Left ventricle myocardium superior (tissue), 1 donor: ENCODE results near the gene SCN3A. TPM values are rescaled to one million over a fixed set of nuclear protein-coding genes. Genes with fewer than 3 reads are reported as not detected.

Source experiments
- ATAC-seq: fragments of 200-7000 bp; cut with Tn5 transposase; one replicate; pipeline ENCODE4 v1.9.1; 2020; ENCODE audit warnings: mild to moderate bottlenecking, moderate library complexity
- DNase-seq: peaks from one replicate; pipeline ENCODE4 v3.0.0-alpha.2; 2020
- intact Hi-C: fragments of 100-400 bp; cut with micrococcal nuclease; formaldehyde crosslinking; loops from one replicate; pipeline ENCODE4 v1.11.0; 2022
- long read RNA-seq: library from polyadenylated mRNA; unstranded; transcript quantifications from one replicate; pipeline ENCODE4 v2.0.0, GENCODE V29; 2021
- total RNA-seq: library from RNA; stranded (reverse); fragmentation: NEBNext Ultra II Directional; extraction: Animal tissue kit (Norgen Biotek cat#: 25700); gene quantifications from one replicate; pipeline ENCODE4 v1.2.1, GENCODE V29; 2021
- donor health status: DM: no; HTN: yes; CAD: no; lungs with severe emphysema.

Gene SCN3A
- 0.84 TPM for total RNA-seq
- long read RNA-seq, result 0 reads

- DNase-seq, result no peak
- intact Hi-C loops, result loop anchor here (5.0 kb wide), 1 partner anchor 187 kb away; no protein-coding TSS in a partner anchor
- ATAC-seq, result no peak
Observed at GRCh38 chr2:165203689-165204559, at the start of gene SCN3A. Gene SCN3A, minus strand, starts transcription at chr2:165204050. Its CDS starts 27,656 bp downstream, at chr2:165176394.

DNA sequence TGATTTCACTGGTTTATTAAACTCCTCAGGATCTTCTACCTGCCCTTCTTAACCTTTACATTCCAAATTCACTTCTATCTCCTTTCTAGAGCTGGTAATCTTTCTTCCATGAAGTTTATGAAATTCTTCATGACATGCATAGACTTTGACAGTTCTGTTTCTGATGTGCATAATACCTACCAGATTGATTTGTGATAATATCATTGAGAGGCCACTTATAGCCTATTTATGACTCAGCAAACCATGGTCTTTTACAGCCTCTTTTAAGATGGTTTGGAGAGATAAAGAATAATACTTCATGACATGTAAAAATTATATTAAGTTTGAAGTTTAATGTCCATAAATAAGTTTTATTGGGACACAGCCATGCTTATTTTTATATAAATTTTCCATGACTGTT, 49.3 kb upstream of the SCN3A start:
- ATAC-seq, result no peak
- intact Hi-C loops, result no loop called here
- DNase-seq, result no peak

- intact Hi-C loops, result no loop called here
- ATAC-seq, result no peak
- no peak for DNase-seq
Observed at GRCh38 chr2:165251366-165251765, 47.5 kb upstream of the SCN3A start.

DNA sequence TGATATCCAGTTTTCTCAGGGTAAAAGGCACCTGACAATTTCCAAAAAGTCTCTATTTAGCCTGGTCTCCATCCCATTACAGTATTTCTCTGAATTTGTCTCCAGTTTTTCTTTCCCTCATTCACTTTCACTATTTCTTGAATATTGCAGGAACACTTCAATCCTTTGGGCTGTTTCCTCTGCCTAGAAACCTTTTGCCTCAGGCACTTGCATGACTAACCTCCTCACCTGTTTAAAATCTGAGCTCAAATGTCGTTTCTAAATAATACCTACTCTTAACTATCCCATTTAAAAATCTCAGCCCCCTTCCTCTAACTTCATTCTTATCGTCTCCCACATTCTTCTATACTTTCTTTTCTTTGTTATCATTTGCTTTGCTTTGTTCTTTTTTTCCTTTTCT, 44.4 kb upstream of the SCN3A start:
- intact Hi-C loops, result no loop called here
- DNase-seq (no peak), ATAC-seq (no peak)

- DNase-seq (no peak), ATAC-seq (no peak)
- intact Hi-C loops, result no loop called here
Observed at GRCh38 chr2:165245081-165245793, 41.4 kb upstream of the SCN3A start.

DNA sequence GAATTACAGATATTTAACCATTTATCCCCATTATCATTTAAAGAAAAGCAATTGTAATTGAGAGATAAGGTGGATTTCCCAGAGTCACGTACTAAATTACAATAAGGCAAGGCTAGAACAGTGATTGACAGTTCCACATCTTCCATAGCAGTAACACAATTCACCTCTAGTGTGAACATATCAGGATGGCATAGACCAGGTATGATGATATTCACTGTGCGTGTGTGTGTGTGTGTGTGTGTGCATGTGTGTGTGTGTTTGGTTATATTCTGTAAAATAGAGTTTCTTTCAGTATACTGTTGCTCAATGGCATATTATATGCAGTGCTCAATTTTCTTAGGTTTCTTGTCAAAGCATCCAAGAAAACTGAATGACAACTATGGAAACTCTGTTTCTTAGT, 37.1 kb upstream of the SCN3A start:
- intact Hi-C loops, result no loop called here
- ATAC-seq, result no peak
- DNase-seq, result no peak

DNA sequence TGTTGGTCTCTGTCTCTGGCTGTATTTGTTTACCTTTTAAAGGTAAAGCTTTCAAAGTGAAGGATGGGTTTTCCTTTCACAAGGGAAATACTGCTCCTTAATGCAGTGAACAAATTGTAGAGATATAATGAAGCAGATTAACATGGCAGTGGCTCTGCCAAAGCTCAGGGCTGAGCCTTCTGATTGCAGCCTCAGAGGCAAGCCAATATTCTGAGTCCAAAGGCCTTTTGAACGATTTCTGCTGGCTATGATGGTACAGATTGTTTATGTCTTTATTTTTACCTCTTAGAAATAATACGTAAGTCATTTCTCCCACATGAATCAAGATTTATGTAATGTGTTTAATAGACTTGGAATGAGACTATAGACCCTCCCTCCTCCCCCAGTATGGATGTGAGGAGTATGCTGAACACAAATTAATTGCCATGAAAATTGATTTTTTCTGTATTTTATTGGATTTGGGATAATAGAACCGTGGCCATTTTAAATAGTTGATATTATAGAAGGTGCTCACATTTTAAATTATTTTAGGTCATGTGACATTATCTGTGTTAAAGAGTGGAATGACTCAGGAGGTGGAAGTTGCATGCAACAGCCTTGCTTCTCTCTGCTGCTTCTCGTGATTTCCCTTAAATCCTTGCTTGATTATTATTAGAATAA, 36.1 kb upstream of the SCN3A start:
- intact Hi-C loops, result loop anchor here (5.0 kb wide), 1 partner anchor 52 kb away; no protein-coding TSS in a partner anchor
- no peak for ATAC-seq
- DNase-seq, result no peak

GRCh38 chr2:165239230-165239629, 35.4 kb upstream of the SCN3A start, which contains the start of gene SCN2A:
Gene SCN2A, plus strand, starts transcription at chr2:165239414. Its CDS starts 56,410 bp downstream, at chr2:165295824.
- ATAC-seq (peak; percentile 54), DNase-seq (no peak)
- intact Hi-C loops, result loop anchor here (5.0 kb wide), 1 partner anchor 53 kb away; no protein-coding TSS in a partner anchor

- DNase-seq (no peak), ATAC-seq (no peak)
- intact Hi-C loops, result loop anchor here (5.0 kb wide), 1 partner anchor 54 kb away; no protein-coding TSS in a partner anchor
Observed at GRCh38 chr2:165238295-165238694, 34.4 kb upstream of the SCN3A start.

DNA sequence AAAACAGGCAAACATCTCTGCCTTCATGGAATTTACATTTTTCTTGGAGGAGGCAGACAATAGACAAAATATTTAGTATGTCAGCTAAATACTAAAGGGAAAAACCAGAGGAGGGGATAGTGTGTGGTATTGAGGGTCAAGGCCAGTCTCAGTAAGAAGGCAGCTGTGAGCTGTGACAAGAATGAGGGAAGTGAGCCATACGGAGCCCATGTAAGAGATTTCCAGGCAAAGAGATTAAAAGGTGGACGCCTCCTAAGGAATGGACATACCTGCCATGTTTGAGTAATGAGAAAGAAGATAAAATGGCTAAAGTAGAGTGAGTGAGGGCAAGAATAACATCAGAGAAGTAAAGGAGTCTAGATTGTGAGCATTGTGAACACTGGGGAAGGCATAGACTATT, 33.2 kb upstream of the SCN3A start:
- ATAC-seq, result no peak
- intact Hi-C loops, result loop anchor here (5.0 kb wide), 1 partner anchor 55 kb away; no protein-coding TSS in a partner anchor
- DNase-seq, result no peak

GRCh38 chr2:165227571-165227970, 23.7 kb upstream of the SCN3A start:
- DNase-seq, result no peak
- intact Hi-C loops, result no loop called here
- ATAC-seq, result no peak

DNA sequence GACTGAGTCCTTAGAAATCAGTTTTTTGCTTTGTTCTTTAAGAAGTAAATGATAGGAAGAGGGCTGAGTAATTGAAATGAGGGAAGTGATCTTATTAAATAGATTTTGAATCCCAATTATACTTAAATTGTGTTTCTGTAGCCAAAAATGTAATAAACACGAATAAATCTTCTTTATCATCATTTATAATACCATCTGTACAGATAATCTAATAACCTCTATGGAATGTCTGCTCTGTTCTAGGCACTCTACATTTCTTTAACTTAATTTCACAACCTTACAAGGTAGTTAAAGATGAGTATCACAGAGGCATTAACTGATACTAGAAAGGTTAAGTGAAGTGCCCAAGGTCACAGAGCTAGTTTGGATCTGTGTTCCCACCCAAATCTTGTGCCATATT, 21.1 kb upstream of the SCN3A start:
- ATAC-seq (no peak), DNase-seq (no peak)
- intact Hi-C loops, result no loop called here

GRCh38 chr2:165219481-165219880, 15.6 kb upstream of the SCN3A start:
- DNase-seq, result no peak
- no peak for ATAC-seq
- intact Hi-C loops, result no loop called here

- intact Hi-C loops, result no loop called here
Observed at GRCh38 chr2:165214093-165214492, 10.2 kb upstream of the SCN3A start.

DNA sequence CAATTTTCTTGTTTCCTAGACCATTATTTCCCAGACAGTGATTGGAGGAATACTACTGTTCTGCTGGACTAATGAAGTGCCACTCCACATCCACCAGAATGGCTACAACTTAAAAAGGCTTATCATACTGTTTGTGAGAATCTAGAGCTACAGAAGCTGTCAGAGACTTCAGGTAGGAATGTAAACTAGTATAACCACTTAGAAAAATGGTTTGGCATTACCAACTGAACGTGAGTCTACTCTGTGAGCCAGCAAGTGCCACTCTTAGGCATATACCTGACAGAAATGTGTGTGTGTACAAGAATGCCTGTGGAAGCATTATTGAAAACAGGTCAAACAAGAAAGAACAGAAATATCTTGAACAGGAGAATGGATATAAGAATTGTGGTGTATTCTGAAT, 4.2 kb upstream of the SCN3A start:
- intact Hi-C loops, result no loop called here

More at GRCh38 chr2:165214093-165214492, 10.2 kb upstream of the SCN3A start:
- ATAC-seq, result no peak
- DNase-seq, result no peak

GRCh38 chr2:165205865-165206264, 2.0 kb upstream of the SCN3A start:
- DNase-seq (no peak), ATAC-seq (no peak)
- intact Hi-C loops, result no loop called here

More for the DNA sequence above, 4.2 kb upstream of the SCN3A start:
- no peak for DNase-seq
- ATAC-seq, result no peak

DNA sequence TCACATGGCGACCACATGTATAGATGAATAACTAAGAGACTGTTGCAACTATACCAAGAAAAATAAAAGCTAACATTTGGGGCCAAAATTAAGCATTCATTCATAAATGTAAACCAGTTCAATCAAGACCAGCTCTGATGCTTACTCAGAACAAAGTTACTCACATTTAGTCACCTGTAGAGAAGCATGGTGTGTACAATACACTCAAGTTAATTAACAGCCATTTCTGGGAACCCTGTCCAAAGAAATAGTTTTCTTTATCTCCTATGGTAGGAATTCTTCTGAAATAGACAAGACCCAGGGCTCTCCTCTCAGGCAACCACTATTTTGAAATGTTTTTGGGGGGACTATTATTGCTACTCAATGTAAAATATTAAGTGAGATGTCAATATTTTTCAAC, 1.6 kb downstream of the SCN3A start:
- no peak for DNase-seq
- no peak for ATAC-seq
- intact Hi-C loops, result loop anchor here (5.0 kb wide), 1 partner anchor 185 kb away; no protein-coding TSS in a partner anchor

DNA sequence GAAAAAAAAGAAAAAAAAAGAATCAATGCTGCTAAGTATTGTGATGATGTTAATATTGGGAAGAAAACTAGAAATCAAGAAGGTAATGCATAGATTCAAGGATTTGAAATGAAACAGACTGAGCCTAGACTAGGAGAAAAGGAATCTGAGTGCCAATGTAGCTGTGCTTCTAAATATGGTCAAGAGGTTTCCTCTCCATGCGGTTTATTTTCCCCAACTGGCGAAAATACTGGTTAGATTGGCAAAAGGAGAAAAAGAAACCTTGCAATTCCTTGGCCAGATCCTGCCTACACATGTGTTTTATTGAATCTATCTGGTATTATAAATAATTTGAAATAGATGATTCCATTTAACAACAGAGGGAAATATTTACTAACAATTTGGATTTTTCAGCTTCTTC, 5.7 kb downstream of the SCN3A start:
- DNase-seq (no peak), ATAC-seq (no peak)
- intact Hi-C loops, result no loop called here

- ATAC-seq (no peak), DNase-seq (no peak)
- intact Hi-C loops, result no loop called here
Observed at GRCh38 chr2:165197346-165197745, 6.5 kb downstream of the SCN3A start.

GRCh38 chr2:165196411-165196810, 7.4 kb downstream of the SCN3A start:
- ATAC-seq (no peak), DNase-seq (no peak)
- intact Hi-C loops, result no loop called here
